ENCODE measurements around the gene ITGB6.

Gene ITGB6

DNA sequence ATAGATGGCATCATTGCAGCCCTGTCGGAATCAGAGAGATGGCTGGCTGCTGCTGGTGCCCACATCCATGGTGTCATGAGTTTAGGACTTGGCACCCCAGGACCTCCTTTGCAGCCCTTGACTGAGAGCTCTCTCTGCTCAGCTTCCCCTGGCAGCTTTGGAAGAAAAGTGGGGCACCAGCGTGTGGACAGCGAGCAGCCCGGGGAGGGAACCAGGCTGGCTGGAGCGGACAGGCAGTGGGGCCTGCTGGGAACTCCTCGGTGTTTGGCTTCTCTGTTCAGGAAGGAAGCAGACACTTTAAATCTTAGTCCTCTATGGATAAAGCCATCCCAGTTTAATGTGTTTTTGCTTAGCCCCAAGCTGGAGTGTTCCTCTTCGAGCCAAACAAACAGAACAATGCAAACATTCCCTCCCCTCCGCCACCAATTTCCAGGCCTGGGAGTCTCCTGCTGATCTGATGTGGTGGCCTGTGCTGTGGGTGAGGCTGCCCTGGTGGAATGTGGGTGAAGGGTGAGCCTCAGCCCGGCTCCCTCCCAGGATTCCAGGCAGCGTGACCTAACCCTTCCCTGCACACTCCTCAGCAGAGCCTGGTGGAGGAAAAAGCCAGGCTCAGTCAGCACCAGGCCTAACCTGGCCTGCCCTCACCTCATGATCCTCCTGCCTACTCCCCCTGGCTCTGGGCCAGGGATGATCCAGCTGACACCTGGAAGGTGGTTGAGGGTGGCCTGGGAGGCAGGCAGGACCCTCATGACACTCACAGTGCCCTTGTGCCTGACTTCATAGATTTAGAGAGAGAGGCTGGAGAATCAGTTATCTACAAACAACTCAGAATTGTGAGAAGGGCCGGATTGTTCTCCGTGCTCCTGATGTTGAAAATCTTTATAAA lies 21.6 kb upstream of the ITGB6 start:
- DNase-seq: no peak

DNA sequence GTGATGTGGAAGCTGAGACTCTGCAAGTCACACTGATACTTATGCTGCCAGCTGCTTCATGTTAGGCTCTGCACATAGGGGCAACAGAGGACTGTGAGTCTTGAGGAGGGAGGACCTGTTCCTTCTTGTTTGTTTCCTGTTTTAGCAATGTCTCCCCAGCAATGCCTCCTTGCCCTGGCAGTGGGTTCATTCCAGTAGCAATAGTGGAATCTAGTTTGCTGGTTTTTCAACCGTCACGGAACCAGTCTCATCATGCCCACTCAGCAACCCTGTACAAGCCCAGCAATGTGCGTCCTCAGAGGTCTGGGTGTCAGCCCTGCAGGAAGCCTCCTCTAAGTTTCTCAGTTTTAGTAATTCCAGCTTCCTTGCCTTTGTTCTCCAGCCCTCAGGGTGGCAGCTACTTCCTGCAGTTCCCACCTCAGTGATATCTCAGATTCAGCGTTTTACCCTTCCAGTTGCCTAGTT lies 20.5 kb upstream of the ITGB6 start:
- no peak for DNase-seq

DNA sequence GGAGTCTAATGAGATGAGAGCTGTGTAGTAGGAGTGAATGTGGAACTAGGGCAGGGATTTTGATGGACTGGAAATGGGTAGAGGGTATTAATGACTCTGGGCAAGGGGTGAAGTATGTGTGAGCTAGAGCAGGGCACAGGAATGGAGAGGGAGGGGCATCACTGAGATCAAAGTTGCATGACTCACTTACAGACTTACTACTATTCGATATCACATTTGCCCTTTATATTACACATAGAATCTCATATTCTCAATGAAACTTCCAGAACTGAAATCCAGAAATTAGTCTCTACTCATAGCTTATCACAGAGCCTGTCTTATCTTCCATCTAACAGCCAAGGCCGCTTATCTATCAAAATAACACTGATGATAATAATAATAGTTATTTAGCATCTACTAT lies 20.0 kb upstream of the ITGB6 start:
- no peak for DNase-seq

DNA sequence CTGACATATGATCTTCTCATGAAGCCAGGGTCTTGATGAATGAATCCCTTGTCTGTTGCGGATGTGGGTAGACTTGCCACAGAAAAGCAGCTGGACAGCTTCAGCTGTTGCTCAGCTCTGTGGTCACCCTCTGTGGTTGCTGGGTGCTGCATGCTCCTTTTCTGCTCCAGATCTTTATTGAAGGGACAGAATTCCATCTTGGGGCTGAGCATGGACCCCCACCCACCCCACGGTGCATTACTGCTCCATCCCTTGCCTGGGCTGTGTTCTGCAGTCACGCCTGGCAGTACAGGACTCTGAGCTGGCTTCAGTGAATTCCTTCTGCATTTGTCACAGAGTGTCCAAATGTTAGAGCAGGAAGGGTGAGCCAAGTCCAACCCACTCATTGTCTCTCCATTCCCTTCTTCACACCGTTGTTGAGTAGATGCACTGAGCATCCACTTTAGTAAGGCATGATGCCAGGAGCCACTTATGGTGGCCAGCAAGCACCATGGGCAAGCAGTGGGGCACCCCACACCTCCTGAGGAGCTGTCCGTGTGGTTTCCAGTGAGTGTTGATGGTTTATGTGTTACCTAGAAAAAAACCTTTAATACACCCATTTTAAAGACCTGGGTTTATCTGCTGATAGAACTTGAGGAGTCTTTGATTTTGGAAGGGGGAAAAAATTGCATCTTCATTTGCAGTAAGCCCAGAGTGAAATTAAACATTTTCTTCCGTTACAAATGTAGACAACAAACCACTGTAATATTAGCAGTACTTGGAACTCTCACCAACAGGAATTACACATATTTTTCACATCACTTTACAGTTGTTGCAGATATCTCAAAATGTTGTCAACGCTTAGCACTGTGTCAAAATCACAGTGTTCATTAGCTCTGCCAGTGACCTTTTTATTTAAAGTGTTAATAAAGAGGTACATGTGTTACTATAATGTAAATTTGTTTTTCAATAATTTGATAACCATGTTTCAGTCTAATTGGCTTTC lies 14.7 kb upstream of the ITGB6 start:
- no peak for DNase-seq

DNA sequence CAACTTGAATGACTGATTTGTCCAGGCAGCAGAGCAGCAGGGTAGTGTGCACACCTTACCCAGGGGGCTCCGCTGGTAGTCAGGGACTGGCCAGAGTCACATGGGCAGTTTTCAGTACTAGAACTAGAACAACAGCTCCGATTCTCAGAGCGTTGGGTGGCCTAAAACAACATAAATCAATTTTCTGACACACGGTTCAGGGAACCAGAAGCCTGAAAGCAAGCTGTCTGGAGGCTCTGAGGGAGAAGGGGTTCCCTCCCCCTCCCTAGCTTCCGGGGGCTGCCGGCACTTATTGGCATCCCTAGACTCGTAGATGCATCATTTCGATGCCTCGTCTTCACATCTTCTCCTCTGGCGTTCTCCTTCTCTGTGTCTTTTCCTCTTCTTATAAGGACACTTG lies 13.4 kb upstream of the ITGB6 start:
- no peak for DNase-seq

DNA sequence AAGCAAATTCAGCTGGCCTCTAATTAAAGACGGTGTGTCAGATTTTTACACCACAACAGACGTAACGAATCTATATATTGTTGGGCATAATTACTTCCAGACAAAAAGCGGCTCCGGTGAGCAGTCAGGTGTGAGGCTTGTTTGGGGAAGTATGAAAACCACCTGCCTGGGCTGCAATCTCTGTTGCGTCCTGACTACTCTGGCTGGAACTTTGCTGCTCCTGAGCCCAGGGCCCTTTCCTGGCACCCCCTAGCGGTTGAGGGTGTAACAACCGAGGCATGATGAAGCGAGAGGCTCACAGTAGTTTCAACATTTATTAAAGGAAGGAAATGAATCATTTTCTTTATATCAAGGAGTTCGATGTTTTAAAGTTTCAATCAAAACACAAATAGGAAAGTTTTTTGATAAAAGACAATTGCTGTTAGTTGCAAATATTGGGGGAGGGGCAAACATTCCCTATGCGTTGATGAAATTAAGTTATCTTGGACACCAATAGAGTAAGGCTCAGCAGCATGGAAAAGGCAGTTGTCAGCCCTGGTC lies 10.6 kb upstream of the ITGB6 start:
- no peak for DNase-seq

DNA sequence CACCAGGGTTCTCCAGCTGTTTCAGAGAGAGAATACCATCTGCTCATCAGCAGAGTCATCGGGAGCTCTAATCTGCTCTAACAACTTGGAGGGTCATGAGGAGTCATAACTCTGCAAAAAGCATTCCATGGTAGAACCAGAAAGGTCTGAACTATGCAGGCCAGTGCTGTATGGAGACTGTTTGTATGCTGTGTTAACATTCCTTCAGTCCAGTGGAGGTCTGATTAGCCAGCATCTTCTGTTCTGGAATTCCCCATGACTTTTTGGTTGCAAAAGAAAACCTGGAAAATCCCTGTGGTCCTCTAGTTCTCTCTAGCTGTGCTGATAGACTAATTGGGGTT lies 9.4 kb upstream of the ITGB6 start:
- DNase-seq: no peak

DNA sequence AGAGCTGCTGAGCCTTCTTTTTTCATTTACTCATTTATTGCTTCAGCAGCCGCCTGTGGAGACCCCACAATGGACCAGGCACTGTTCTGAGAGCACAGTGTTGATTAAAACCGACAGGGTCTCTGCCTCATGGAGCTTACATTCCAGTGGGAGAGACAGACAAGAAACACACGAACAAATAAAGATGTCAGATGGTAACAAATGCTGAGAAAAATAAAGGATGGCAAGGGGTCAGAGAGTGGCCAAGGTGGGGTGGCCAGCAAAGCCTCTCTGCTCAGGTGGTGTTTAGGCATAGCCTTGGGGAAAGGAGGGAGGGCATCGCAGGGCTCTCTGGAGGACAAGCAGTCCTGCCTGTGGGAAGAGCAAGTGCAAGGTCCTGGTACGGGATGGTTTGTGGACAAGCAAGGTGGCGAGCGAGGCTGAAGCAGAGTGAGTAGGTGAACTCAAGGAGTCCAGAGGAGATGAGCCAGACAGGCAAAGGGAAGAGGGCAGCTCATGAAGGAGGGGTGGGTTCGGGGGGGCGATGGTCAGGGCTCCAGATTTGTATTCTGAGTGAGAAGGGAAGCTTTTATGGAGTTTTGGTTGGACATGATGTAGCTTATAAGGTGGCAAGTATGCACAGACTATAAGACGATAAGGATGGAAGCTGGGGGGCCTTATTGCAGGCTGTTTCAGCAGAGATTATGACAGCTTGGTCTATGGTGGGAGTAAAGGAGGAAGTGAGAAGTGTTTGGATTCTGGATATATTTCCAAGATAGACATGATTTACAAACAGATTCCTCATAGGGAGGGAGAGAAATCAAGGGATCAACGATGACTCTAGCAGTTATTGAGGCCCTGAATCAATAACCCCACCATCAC lies 8.8 kb upstream of the ITGB6 start:
- no peak for DNase-seq

DNA sequence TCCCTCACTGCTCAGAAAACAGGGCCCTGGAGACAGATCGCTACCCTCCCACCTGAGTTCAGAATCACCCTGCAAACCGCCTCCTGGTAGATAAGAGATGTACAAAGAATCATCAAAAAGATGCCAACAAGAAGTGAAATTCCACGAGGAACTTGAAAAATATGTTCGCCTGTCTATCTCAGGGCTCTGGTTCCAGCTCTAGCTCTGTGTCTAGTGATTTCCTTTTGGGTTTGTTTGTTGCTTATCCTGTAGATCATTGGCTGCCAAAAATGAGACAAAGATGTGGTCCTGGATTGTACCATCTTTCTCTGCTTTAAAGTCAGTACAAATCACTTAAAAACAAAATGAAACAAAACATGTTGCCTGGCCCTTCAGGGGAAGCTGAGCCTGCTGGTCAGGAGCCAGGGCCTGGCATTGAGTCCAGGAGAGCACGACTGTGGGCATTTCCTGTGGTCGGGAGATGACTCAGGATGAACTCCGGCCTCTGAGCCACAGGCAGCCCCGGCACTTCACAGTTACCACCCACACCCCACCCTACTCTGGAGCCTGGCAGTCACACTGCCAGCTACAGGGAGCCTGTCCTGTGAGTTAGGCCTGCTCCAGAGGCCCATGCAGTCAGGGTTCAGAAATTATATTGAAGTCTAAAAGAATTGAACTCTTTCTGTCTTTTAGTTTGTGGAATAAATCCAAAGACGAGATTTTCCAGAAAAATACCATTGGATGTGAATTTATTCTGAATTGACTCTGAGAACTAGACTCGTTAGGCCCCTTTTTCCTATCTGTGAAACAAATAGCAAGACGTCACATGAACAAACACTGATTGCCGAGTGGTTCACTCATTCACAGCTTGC lies 8.0 kb upstream of the ITGB6 start:
- DNase-seq: no peak

DNA sequence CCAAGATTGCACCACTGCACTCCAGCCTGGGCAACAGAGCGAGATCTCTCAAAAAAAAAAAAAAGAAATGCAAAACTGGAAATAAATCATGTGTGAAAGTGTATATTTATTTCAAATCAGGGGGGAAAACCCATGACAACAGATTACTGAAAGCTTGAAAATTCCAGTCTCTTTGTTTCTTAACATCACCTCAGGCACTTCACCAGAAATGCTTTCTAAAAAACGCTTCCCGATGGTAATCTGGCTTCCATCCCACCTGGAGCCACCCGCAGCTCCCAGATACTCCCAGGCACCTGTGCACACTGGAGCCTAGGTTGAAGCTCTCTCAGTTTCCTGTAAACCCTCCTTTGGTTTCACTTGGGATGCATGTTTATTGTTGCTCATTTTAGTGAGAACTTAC lies 7.2 kb upstream of the ITGB6 start:
- no peak for DNase-seq

DNA sequence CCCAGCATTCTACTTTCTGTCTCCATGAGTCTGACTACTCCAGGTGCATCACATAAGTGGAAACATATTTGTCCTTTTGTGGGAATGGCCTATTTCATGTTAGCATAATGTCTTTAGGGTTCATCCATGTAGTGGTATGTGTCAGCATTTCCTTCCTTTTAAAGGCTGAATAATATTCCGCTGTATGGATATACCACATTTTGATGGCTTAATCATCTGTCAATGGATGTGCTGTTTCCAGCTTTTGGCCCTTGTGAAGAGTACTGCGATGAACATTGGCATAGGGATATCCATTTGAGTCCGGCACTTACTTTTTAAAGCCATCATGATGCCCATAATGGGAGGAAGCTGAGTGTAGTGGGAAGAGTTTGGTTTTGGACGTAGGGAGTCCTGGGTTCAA lies 6.4 kb upstream of the ITGB6 start:
- DNase-seq: no peak

DNA sequence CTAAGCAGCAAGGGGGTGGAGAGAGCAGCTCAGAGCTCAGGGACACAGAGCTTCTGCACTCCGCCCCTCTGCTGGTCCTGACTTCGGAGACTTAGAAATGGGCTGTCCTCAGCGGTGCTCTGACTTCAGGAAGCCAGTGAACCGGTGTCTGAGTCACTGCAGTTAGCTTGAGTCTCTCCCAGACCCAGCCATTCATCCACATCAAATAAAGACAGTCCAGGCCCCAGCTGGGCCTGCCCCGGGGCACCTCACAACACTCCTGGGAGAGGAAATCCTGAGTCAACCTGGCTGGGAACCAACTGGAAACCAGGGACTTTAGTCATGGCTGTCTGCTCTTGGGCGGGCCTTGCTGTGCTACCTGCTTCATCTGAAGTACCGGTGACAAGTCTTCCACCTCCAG lies 5.4 kb upstream of the ITGB6 start:
- DNase-seq: no peak

DNA sequence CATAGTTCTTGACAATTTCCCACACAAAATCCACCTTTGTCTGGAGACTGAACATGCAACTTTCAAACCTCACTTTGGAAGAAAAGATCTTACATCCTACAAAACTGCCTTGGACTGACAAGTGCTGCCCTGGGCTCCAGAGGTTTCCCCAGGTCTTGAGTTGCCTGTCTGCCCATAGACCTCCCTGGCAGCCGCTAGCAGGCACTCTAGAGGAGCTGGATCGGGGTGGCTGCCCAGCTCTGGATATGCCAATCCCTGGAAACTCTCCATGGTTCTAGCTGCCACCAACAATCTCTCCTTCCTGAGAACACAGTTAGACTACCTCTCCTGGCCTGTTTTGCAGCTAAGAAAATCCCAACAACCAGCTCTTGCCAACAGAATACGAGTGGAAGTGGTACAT lies 3.4 kb upstream of the ITGB6 start:
- no peak for DNase-seq

DNA sequence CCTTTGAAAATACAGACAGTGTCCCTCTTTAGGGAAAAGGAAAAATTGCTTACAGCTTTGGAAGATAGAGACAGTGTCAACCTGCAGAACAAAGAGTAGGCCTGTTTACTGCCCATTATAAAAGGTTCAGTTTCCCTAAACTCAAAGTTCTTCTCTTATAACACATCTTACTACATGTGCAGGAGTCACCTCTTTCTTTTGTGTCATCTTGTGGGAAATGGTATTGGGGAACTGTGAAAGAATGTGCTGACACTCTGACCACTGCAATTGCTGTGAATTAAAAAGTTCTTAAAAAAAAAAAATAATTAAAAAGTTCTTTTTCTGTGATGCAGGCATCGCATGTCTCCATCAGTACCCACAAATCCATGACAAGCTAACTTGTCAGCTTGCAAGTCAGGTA lies 2.9 kb upstream of the ITGB6 start:
- no peak for DNase-seq

DNA sequence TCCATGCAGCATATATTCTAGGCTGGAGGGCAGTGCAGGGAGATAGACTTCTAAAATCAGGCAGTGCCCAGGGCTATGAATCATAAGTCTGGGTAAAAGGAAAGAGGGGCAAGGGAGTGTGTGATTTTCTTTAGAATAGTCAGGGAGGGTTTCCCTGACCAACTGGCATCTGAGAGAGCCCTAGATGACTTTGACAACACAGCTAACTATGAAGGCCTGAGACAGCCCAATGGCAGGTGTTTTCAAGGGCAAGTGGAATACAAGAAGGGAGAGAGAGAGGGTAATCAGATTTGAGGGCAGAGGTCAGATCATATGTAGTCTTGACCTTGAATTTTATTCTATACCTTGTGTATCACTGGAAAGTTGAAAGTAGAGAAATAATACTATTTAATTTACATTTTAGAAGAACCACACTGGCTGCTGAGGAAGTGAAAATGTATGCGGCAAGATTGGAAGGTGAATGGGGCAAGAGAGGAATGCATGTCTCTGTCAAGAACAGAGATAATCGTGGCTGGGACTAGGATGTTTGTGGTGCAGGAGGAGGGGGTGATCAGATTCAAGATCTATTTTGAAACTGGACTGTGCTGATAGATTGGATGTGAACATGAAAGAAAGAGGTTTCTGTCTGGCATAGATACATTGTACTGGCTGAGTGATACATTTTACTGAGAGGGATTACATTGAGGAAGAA lies 1.9 kb upstream of the ITGB6 start:
- DNase-seq: no peak

DNA sequence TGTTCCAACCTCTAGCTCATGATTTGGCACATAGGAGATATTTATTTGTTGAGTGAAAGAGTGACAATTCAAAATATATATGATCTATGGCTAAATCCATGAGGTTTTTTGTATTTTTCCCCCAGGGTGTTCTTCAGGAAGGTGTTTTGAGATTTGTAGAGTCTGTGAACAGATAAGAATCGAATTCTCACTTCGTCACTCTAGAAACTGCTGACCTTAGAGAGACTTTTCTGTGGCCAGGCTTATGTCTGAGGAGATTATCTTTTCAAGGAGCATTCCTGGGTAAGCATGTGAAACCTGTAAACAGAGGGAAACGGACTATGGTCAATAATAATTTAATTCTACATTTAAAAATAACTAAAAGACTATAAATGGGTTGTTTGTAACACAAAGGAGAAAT lies 849 bp upstream of the ITGB6 start:
- no peak for DNase-seq

DNA sequence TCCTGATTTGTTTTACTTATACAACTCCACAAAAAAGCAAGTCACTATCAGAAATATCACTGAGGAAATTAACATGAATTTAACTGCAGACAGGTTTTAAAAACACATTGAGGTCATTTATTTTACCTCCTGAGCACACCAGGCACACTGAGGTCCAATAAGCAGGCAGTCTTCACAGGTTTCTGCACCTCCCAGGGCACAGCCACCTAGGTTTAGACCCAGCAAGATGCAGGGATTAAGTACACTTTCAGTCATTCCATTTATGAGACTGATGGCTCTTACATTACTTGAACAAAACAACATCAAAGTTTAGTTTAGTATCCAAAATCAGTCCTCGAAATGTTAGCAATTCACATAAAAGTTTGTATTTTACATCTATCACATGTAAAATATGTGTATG lies 1.0 kb downstream of the ITGB6 start:
- DNase-seq: no peak

DNA sequence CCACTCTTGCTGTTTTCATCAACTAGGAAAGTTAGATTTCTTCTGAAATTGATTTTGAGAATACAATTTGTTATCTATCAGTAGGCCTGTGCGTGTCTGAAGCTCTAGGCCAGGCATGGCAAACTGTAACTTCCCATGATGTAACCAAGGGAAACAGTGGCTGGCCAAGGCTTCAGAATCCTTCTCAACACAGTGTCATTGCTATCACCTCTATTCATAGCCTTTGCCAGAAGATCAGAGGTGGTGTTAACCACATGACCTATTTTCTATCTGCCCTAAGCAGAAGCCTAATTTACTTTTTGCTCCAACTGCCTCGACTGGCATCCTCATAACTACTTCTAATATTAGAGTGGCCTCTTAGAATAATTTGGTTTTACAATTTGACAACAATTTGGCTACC lies 2.5 kb downstream of the ITGB6 start:
- DNase-seq: no peak

DNA sequence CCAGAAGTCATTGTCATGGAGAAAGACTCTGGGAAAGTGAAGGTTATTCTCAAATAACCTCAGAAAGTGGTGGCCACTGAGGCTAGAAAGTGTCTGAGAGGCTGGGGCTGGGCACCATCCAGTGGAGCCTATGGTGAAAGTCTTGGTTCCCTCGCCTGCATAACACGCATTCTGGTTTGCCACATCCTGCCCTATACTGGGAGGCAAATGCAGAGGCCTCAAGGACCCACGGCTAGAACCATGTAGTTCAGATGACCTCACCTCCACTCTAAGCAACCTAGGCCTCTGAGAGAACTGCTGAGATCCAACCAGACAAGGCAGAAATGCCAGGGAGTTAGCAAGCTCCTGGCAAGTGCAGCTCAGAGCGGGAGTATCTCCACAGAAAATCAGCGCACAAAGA lies 5.1 kb downstream of the ITGB6 start:
- DNase-seq: no peak

DNA sequence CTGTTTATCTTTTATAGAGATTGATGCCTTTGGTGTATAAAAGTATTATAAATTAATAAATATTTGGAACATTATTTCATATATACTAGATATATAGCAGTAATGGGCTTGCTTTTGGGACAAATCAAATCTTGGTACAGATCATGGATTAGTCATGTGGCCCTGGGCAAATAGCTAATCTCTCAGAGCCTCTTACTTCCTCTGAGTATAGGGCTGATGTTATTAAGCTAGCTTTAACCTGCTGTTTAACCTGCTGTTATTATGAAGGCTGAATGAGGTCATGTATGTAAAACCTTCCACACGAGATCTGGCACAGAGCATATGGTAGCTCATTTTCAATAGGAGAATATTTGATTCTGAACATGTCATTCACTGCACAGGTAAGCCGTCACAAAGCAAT lies 5.7 kb downstream of the ITGB6 start:
- no peak for DNase-seq
